GM23338 (cell line): ENCODE measurements around the gene HBM. TPM values are rescaled to one million over a fixed set of nuclear protein-coding genes. Genes with fewer than 3 reads are reported as not detected.
"Not testable (repeated sequence)": the region's sequence is repeated elsewhere in the genome, so short reads cannot be mapped to it uniquely, and the experiment has no call there.

Source experiments
- ATAC-seq: fragments of 200-7000 bp; cut with Tn5 transposase; 3 replicates; pipeline ENCODE4 v1.9.1; 2020
- DNase-seq: peaks from one replicate; pipeline ENCODE4 v3.0.0-alpha.2; 2015; ENCODE audit warnings: low spot score
- H2AFZ ChIP-seq: fragments of 200-600 bp; sonication (generic); 2 replicates; pipeline ENCODE4 v1.8.0; 2016; ENCODE audit warnings: antibody characterized with exemption, mild to moderate bottlenecking, moderate library complexity
- H3F3A ChIP-seq: fragments of 200-600 bp; sonication (generic); replicated peaks from 2 replicates; pipeline ENCODE4 v1.8.0; 2017; ENCODE audit warnings: antibody characterized with exemption, mixed run types, low read depth
- H3K27ac ChIP-seq: fragments of 200-600 bp; sonication (generic); 2 replicates; pipeline ENCODE4 v1.6.1; 2016; ENCODE audit warnings: low read depth
- H3K27me3 ChIP-seq: fragments of 200-600 bp; sonication (generic); 2 replicates; pipeline ENCODE4 v1.8.0; 2016; ENCODE audit warnings: mild to moderate bottlenecking, mixed run types, moderate library complexity; ENCODE audit not compliant: insufficient read depth
- H3K36me3 ChIP-seq: fragments of 200-600 bp; sonication (generic); 2 replicates; pipeline ENCODE4 v1.8.0; 2016; ENCODE audit warnings: mild to moderate bottlenecking; ENCODE audit not compliant: insufficient read depth
- H3K4me1 ChIP-seq: fragments of 200-600 bp; sonication (generic); 2 replicates; pipeline ENCODE4 v1.8.0; 2016; ENCODE audit warnings: mild to moderate bottlenecking, moderate library complexity; ENCODE audit not compliant: insufficient read depth
- H3K4me2 ChIP-seq: fragments of 200-600 bp; sonication (generic); 2 replicates; pipeline ENCODE4 v1.7.1; 2017; ENCODE audit warnings: mixed run types
- H3K4me3 ChIP-seq: fragments of 200-600 bp; sonication (generic); 2 replicates; pipeline ENCODE4 v1.6.1; 2016; ENCODE audit warnings: mixed run types
- H3K79me2 ChIP-seq: fragments of 200-600 bp; sonication (generic); replicated peaks from 2 replicates; pipeline ENCODE4 v1.8.0; 2017; ENCODE audit warnings: mild to moderate bottlenecking; ENCODE audit not compliant: insufficient read depth
- H3K9me2 ChIP-seq: fragments of 200-600 bp; sonication (generic); 2 replicates; pipeline ENCODE4 v1.8.0; 2017; ENCODE audit not compliant: insufficient read depth
- H4K20me1 ChIP-seq: fragments of 200-600 bp; sonication (generic); replicated peaks from 2 replicates; pipeline ENCODE4 v1.8.0; 2017; ENCODE audit warnings: mild to moderate bottlenecking; ENCODE audit not compliant: insufficient read depth
- H3K27ac Mint-ChIP-seq: 2 replicates; pipeline ENCODE4 v1.8.0; 2020; ENCODE audit warnings: inconsistent platforms, mild to moderate bottlenecking, moderate library complexity, mixed read lengths
- H3K27me3 Mint-ChIP-seq: 3 replicates; pipeline ENCODE4 v1.8.0; 2022; ENCODE audit warnings: low read depth, mild to moderate bottlenecking, moderate library complexity, mixed read lengths, inconsistent platforms; ENCODE audit not compliant: insufficient read depth, poor library complexity
- H3K36me3 Mint-ChIP-seq: 3 replicates; pipeline ENCODE4 v1.8.0; 2021; ENCODE audit warnings: low read depth, mild to moderate bottlenecking, inconsistent platforms, moderate library complexity, mixed read lengths
- H3K4me1 Mint-ChIP-seq: 3 replicates; pipeline ENCODE4 v1.8.0; 2020; ENCODE audit warnings: mild to moderate bottlenecking, inconsistent platforms, mixed read lengths
- H3K4me3 Mint-ChIP-seq: 3 replicates; pipeline ENCODE4 v1.8.0; 2021; ENCODE audit warnings: moderate library complexity, mild to moderate bottlenecking, inconsistent platforms, mixed read lengths
- H3K9me3 Mint-ChIP-seq: 3 replicates; pipeline ENCODE4 v1.8.0; 2020; ENCODE audit warnings: moderate library complexity, mild to moderate bottlenecking, inconsistent platforms, mixed read lengths
- EZH2 ChIP-seq: fragments of 200-600 bp; sonication (generic); IDR thresholded peaks from one replicate; pipeline ENCODE4 v1.8.0; 2017; ENCODE audit warnings: antibody characterized with exemption, mild to moderate bottlenecking, low read depth; ENCODE audit not compliant: unreplicated experiment
- EZH2phosphoT487 ChIP-seq: fragments of 200-600 bp; sonication (generic); IDR thresholded peaks from one replicate; pipeline ENCODE4 v1.8.1; 2018; ENCODE audit warnings: antibody characterized with exemption; ENCODE audit not compliant: unreplicated experiment
- ZNF462 ChIP-seq: fragments of 250-450 bp; sonication (Bioruptor Pico); IDR thresholded peaks from 2 replicates; pipeline ENCODE4 v1.5.0; 2020; ENCODE audit warnings: mild to moderate bottlenecking, moderate library complexity
- polyA plus RNA-seq: library from polyadenylated mRNA; unstranded; fragments of >200 nt; fragmentation: Nextera tagmentation; extraction: Ambion mirVana; gene quantifications from 2 replicates; pipeline ENCODE4 v1.2.1, GENCODE V29; 2016
- total RNA-seq: library from RNA; depleted of rRNA; stranded (reverse); fragments of >200 nt; shearing (Covaris generic); gene quantifications from 2 replicates; pipeline ENCODE4 v1.2.3, GENCODE V29; 2014

HBM gene
- total and polyA plus RNA-seq, 2 experiments from 2014 or later: not detected

DNA sequence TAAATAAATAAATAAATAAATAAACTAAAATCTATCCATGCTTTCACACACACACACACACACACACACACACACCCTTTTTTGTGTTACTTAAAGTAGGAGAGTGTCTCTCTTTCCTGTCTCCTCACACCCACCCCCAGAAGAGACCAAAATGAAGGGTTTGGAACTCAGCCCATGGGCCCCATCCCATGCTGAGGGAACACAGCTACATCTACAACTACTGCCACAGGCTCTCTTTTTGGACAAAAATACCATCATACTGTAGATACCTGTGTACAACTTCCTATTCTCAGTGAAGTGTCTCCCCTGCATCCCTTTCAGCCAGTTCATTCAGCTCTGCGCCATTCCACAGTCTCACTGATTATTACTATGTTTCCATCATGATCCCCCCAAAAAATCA, 5.0 kb downstream of the HBM start (continued):
- no peak for TF ChIP-seq ZNF462 (CRISPR knock-in tag)

GRCh38 chr16:172374-172941, 6.7 kb downstream of the HBM start, which contains the start of gene HBA2:
TSS of gene HBA2 (plus strand) at chr16:172876. CDS start at chr16:172913, 37 bp downstream.
- not testable (repeated sequence) for H4K20me1 ChIP-seq, H3F3A ChIP-seq, H3K9me3 Mint-ChIP-seq, H3K4me2 ChIP-seq, H3K27ac Mint-ChIP-seq, DNase-seq, H3K79me2 ChIP-seq, H3K27ac ChIP-seq, H2AFZ ChIP-seq, H3K9me2 ChIP-seq, H3K36me3 Mint-ChIP-seq, H3K36me3 ChIP-seq
- Histone ChIP-seq H3K27me3 (peaks cover 84% of the 10 kb centered on the region), H3K4me1 (peaks cover 38% of the 10 kb centered on the region), H3K4me3 (peak within 1 kb of the TSS; percentile 30; the same call in 1 of the 2 replicates)
- Mint-ChIP-seq H3K4me1 (peaks cover 42% of the 10 kb centered on the region), H3K4me3 (peak within 1 kb of the TSS; percentile 52), H3K27me3 (peaks cover 77% of the 10 kb centered on the region)
- peak; percentile 4; the same call in 2 of the 3 replicates for ATAC-seq

- Mint-ChIP-seq H3K4me3 (peak overlapping the region; percentile 52), H3K4me1 (peaks cover 38% of the 10 kb centered on the region), H3K27me3 (peaks cover 77% of the 10 kb centered on the region)
- peak overlapping the region; percentile 30; the same call in 1 of the 2 replicates for H3K4me3 ChIP-seq
- not testable (repeated sequence) for H3K36me3 Mint-ChIP-seq, H3K9me3 Mint-ChIP-seq, H3K27ac ChIP-seq, H3K9me2 ChIP-seq, DNase-seq, ATAC-seq, H3K4me2 ChIP-seq, H4K20me1 ChIP-seq, H3K27ac Mint-ChIP-seq, H3K36me3 ChIP-seq, H3K79me2 ChIP-seq, H2AFZ ChIP-seq
- peaks cover 29% of the 10 kb centered on the region for H3K4me1 ChIP-seq
- peaks cover 11% of the 10 kb centered on the region; the same call in 1 of the 2 replicates for H3F3A ChIP-seq
- peak; percentile 81 for TF ChIP-seq EZH2phosphoT487
- TF ChIP-seq EZH2: peak; percentile 87
- peaks cover 84% of the 10 kb centered on the region for H3K27me3 ChIP-seq
Observed at GRCh38 chr16:173211-173854, 7.6 kb downstream of the HBM start.
